Activated T-cell treated with anti-CD3 and anti-CD28 coated beads for 24 hours (primary cell): Measurements from ENCODE around the gene ESF1.
A peak's percentile ranks its signal among the peaks of the same experiment; 100 is the strongest.

Experiments used
- DNase-seq: peaks from one replicate; pipeline ENCODE4 v3.0.0-alpha.2; 2020; ENCODE audit warnings: low read depth

ESF1 gene

GRCh38 chr20:13784893-13785715 lies at the start of gene ESF1, which contains the start of gene NDUFAF5:
TSS of gene ESF1 (minus strand) at chr20:13784919. CDS start at chr20:13783140, 1,779 bp downstream.
TSS of gene NDUFAF5 (plus strand) at chr20:13785028. CDS start at chr20:13785069, 41 bp downstream.
- peak; percentile 92 for DNase-seq

GRCh38 chr20:13831476-13831875 lies 46.8 kb upstream of the ESF1 start:
- DNase-seq: no peak

- no peak for DNase-seq
These were observed 40.7 kb upstream of the ESF1 start for GRCh38 chr20:13825465-13825864.

GRCh38 chr20:13824459-13824858 lies 39.7 kb upstream of the ESF1 start:
- DNase-seq: no peak

GRCh38 chr20:13822459-13822858 lies 37.7 kb upstream of the ESF1 start:
- DNase-seq: no peak

GRCh38 chr20:13821876-13822275 lies 37.2 kb upstream of the ESF1 start:
- DNase-seq: no peak

GRCh38 chr20:13819885-13820645 lies 35.3 kb upstream of the ESF1 start:
- no peak for DNase-seq

- DNase-seq: no peak
These were observed 32.6 kb upstream of the ESF1 start for GRCh38 chr20:13817342-13817741.

GRCh38 chr20:13816757-13817156 lies 32.0 kb upstream of the ESF1 start:
- DNase-seq: no peak

- DNase-seq: no peak
These were observed 30.0 kb upstream of the ESF1 start for GRCh38 chr20:13814672-13815071.

- DNase-seq: no peak
These were observed 29.2 kb upstream of the ESF1 start for GRCh38 chr20:13813910-13814309.

GRCh38 chr20:13810446-13810845 lies 25.7 kb upstream of the ESF1 start:
- no peak for DNase-seq

- DNase-seq: no peak
These were observed 25.1 kb upstream of the ESF1 start for GRCh38 chr20:13809855-13810254.

- DNase-seq: no peak
These were observed 24.7 kb upstream of the ESF1 start for GRCh38 chr20:13809373-13809772.

- DNase-seq: no peak
These were observed 16.0 kb upstream of the ESF1 start for GRCh38 chr20:13800728-13801134.

- DNase-seq: no peak
These were observed 15.3 kb upstream of the ESF1 start for GRCh38 chr20:13799974-13800373.

GRCh38 chr20:13799040-13799439 lies 14.3 kb upstream of the ESF1 start:
- no peak for DNase-seq

GRCh38 chr20:13794667-13795066 lies 9.9 kb upstream of the ESF1 start:
- no peak for DNase-seq

GRCh38 chr20:13793001-13793400 lies 8.3 kb upstream of the ESF1 start:
- DNase-seq: no peak

GRCh38 chr20:13791540-13792459 lies 7.1 kb upstream of the ESF1 start:
- no peak for DNase-seq

- DNase-seq: no peak
These were observed 6.0 kb upstream of the ESF1 start for GRCh38 chr20:13790708-13791107.

- peak; percentile 18 for DNase-seq
These were observed 3.6 kb upstream of the ESF1 start for GRCh38 chr20:13788167-13788834.
